ENCODE results near the gene CSH2.

The CSH2 gene

DNA sequence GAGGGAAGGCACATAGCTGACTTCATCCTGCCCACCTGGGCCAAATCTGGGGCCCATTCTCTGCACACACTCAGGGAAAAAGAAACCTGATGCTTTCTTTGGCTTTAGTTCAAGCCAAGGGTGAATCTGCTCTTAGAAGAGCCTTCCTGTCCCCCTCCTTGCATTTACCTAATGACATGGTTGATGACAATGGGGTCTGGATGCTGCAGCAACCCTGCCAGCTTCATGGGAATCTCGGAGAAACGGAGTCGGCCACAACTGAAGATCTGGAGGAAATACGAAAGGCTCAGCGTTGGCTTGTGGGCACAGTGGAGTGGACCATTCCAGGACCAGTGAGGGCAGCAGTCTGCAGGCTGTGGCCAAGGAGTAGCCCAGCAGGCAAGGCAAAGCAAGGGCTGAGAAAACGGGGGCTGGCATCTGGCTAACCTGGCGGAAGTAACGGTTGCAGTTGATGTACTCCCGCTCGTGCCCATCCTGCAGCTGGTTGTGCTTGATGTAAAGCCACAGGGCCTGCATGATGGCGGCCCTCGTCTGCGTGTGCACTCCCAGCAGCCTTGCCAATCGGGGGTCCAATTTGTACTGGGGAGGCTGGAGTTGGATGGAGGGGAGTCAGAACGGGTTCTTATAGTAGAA lies 39.6 kb downstream of the CSH2 start:
- no peak for DNase-seq

- DNase-seq = no peak
Observed at GRCh38 chr17:63833026-63833740, 40.3 kb downstream of the CSH2 start.

DNA sequence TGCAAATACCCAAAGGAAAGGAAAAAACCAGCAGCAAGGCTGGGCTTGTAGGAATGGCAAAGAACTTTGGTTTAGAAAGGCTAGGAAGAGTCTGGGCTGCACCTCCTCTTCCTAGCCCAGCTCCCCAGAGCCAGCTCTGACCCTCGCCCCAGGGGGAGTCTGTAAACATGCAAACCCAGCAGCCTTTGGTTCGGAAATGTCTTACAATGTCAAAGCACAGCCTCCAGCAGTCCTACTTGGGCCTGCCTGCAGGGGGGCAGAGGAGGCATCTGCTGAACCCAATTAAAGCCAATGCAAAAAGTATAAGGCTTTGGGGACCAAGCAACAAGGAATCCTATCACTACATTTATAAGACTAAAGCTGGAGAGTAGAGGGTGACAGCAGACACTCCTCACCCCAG lies 41.0 kb downstream of the CSH2 start:
- DNase-seq = no peak

- no peak for DNase-seq
Observed at GRCh38 chr17:63832014-63832413, 41.5 kb downstream of the CSH2 start.

GRCh38 chr17:63831505-63831904 lies 42.0 kb downstream of the CSH2 start:
- peak in 1 of 5 donors; percentile 52 for DNase-seq

- no peak for DNase-seq
Observed at GRCh38 chr17:63830904-63831491, 42.5 kb downstream of the CSH2 start.

GRCh38 chr17:63830278-63830677 lies 43.2 kb downstream of the CSH2 start:
- DNase-seq = no peak

GRCh38 chr17:63828936-63829335 lies 44.5 kb downstream of the CSH2 start:
- no peak for DNase-seq

DNA sequence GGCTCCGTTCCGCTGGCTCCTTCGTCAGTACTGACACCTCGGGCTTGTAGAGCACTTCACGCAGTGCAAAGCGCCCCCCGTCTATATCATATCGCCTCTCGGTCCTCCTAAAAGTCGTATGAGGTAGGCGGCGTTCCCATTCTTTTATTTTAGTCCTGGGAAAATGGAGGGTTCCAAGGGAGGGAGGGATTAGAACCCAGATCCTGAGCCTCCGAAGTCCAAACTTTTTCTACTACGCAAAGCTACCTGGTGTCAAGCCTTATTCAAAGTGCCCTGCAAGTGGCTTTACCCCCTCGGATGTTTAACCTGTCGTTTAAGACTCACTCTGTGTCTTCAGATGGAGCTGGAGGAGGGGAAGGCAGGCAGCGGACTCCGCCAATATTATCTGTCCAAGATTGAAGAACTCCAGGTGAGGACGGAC lies 45.7 kb downstream of the CSH2 start:
- DNase-seq = no peak

DNA sequence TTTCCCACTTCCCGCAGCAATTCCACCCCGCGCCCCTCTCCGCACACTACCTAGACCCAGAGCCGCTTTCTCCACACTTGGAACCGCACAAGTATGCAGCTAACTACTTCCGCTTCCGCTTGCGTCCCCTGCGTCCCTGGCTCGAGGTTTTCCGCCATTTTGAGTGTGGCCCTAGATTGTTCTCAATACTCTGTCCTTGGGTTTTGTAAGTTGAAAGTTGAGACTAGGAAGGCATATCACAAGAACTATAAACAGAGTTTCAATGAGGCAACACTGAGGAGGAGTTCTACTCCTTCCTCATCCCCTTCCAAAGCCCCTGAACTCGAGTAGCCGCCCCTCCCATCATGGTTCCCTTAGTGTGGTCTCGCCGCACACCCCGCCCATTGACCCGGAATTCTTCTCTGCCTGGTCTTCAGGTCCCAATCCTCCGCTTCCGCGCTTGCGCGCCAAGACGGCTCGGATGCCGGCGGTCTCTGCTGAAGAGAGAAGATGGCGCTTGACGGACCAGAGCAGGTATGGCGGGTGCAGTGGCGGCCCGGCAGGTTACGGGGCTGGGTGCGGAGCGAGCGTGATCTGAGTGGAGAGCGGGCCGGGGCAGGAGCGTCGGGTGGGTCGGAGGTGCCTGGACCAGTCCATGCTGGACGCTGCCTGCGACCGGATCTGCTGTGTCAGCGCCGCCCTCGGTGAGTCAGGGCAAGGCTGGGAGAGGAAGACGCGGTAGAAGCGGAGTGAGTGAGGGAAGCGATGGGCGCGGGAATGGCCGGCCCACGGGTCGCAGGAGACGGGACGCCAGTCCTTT lies 46.3 kb downstream of the CSH2 start, which contains the start of the genes FTSJ3 and PSMC5:
Gene FTSJ3 (minus strand): TSS at position 662 of the 799 bp plus-strand sequence. CDS start 761 bp downstream, outside the sequence.
Gene PSMC5 (plus strand): TSS at position 430 of the 799 bp plus-strand sequence. CDS start 60 bp downstream, at position 490.
- peak; percentile 92 to 96 (median 95) for DNase-seq

DNA sequence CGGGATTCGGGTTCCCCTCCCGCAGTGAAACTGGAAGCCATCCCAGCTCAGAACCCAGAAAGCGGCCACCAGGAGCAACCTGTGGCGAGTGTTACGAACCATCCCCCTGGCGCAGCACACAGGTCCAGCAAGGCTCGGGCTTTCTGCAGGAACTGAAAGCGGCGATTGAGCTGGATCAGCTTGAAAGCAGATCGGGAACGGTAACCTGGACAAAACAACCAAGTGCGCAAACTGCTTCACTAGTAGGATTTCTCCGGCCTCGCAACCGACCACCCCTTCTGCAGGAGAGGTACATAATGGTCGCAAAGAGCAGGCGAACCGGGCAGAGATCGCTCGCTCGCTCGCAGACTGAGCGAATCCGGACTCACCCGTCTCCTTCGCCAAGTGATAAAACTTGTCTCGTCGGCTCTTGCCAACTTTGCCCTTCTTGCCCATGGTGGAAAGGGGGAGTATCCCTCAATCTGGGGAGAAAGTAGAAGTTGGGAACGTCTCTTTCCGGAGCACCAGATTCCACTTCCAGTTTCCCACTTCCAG lies 46.9 kb downstream of the CSH2 start:
- DNase-seq = no peak

- no peak for DNase-seq
Observed at GRCh38 chr17:63824362-63824761, 49.1 kb downstream of the CSH2 start.

DNA sequence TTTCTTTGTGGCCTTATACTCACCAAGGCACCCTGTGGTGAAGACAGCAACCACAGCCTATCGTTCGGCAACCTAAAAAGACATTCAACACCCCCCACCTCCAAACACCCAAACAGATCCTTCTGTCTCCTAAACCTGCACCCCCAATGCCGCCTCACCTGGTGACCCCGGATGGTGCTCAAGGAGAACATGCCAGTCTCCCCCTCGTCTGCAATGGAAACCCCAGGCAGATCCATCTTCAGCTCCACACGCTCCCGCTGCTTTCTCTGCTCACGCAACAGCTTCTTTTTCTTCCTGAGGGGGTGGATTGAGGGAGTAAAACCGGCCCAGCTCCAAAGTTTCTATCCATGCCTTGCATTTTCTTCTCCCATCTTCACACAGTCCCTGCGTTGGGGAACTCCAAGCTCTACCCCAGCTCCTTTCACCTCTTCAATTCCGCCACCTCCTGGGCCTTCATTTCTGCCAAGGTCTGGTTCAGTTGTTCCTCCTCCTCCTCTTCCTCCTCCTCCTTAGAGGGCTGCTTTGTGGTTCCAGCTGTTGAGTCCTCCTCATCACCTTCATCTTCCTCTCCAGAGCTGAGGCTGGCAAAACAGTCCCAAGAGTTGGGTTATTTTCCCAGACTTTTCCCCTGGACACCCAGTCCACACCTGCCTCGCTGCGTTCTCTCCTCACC lies 49.7 kb downstream of the CSH2 start:
- DNase-seq = no peak

GRCh38 chr17:63822537-63822936 lies 50.9 kb downstream of the CSH2 start:
- DNase-seq = no peak
